Measurements from ENCODE around the gene PTH1R.
A peak's percentile ranks its signal among the peaks of the same experiment; 100 is the strongest.

The PTH1R gene

DNA sequence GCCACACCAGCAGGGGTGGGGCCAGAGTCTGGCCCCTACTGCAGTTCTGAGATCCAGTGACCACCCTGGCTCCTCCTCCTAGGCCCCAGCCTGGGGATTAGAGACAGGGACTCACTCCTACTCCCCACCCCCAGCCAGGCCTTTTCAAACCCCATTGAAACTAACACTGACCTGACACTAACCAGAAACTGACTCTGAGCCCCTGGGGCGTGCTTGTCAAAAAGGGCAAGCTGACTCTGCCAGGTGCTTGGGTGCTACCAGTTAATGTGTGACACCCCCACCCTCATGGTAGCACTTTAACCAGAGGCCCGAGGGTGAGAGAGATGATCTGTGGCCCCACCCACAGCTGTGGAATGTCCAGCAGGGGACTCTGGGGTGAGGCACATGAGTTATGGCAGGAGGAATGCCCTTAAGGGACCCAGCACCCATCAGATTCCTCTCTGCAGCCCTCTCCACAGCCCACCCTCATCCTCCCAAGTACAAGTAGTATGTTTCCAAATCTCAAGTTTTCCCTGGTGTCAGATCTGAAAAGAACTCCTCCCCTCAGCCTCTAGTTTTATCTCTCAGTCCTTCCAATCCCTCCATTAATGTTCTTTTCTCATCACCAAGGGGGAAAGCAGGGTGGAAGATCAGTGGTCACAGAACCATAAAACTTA is 1.4 kb downstream of the PTH1R start:
- Histone ChIP-seq H3K9me3 (ENCODE audit: control insufficient read depth, insufficient read depth, low read length) (no peaks in the 10 kb centered on the region), H3K36me3 (ENCODE audit: insufficient read depth, low read length) (no peaks in the 10 kb centered on the region), H3K9ac (ENCODE audit: low read depth, low read length) (no peak overlapping the region), H3K4me1 (ENCODE audit: insufficient read depth, low read length) (peaks cover 8% of the 10 kb centered on the region; the same call in 1 of the 2 replicates)

DNA sequence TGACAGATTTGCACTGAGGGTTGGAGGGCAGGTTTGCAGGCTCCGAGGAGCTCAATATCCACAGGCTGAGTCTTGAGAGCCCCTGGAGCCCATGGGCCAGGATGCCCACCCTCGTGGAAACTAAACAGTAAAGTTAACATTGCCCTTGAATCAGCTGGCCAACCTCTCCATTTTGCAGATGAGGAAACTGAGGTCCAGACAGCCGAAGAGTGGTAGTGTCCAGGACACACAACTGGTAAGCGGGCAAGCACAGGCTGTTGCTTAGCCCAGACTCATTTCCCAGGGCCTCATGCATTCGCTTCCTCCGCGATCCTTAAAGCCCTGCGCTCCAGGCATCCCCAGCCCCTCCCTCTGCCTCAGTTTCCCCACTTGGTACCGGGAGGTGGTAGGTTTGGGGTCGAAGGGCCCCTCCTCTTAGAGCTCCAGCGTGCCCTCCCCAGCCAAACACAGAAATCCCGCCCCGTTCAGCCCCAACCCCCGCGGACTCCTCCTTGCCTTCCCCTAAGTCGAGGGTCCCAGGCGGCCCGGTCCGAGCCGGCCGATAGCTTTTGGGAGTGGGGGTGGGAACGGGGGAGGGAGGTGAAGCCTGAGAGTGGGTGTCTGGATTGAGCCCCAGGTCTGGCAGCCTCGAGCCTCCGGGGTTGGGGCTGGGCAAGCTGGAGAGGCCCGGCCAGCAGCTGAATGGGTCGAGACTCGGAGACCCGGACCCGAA is 3.5 kb downstream of the PTH1R start:
- Histone ChIP-seq H3K4me1 (ENCODE audit: insufficient read depth, low read length) (peaks cover 23% of the 10 kb centered on the region; the same call in 1 of the 2 replicates), H3K36me3 (ENCODE audit: insufficient read depth, low read length) (no peaks in the 10 kb centered on the region), H3K9ac (ENCODE audit: low read depth, low read length) (peak overlapping the region; percentile 52; the same call in 1 of the 2 replicates), H3K9me3 (ENCODE audit: control insufficient read depth, insufficient read depth, low read length) (no peaks in the 10 kb centered on the region)

GRCh38 chr3:46881596-46882376 is 4.3 kb downstream of the PTH1R start:
- no peaks in the 10 kb centered on the region for H3K36me3 ChIP-seq (ENCODE audit: insufficient read depth, low read length)
- H3K4me1 ChIP-seq (ENCODE audit: insufficient read depth, low read length): peaks cover 23% of the 10 kb centered on the region; the same call in 1 of the 2 replicates
- peak overlapping the region; percentile 66; the same call in 1 of the 2 replicates for H3K9ac ChIP-seq (ENCODE audit: low read depth, low read length)
- no peaks in the 10 kb centered on the region for H3K9me3 ChIP-seq (ENCODE audit: control insufficient read depth, insufficient read depth, low read length)

- Histone ChIP-seq H3K36me3 (ENCODE audit: insufficient read depth, low read length) (no peaks in the 10 kb centered on the region), H3K4me1 (ENCODE audit: insufficient read depth, low read length) (peaks cover 26% of the 10 kb centered on the region), H3K9me3 (ENCODE audit: control insufficient read depth, insufficient read depth, low read length) (no peaks in the 10 kb centered on the region), H3K9ac (ENCODE audit: low read depth, low read length) (peak overlapping the region; percentile 66; the same call in 1 of the 2 replicates)
Observed at GRCh38 chr3:46882377-46883053, 5.0 kb downstream of the PTH1R start.

- H3K4me1 ChIP-seq (ENCODE audit: insufficient read depth, low read length): peaks cover 33% of the 10 kb centered on the region
- no peaks in the 10 kb centered on the region for H3K36me3 ChIP-seq (ENCODE audit: insufficient read depth, low read length)
- no peaks in the 10 kb centered on the region for H3K9me3 ChIP-seq (ENCODE audit: control insufficient read depth, insufficient read depth, low read length)
- H3K9ac ChIP-seq (ENCODE audit: low read depth, low read length): peak overlapping the region; percentile 54; the same call in 1 of the 2 replicates
Observed at GRCh38 chr3:46883054-46883829, 5.7 kb downstream of the PTH1R start.

- peaks cover 38% of the 10 kb centered on the region for H3K4me1 ChIP-seq (ENCODE audit: insufficient read depth, low read length)
- H3K36me3 ChIP-seq (ENCODE audit: insufficient read depth, low read length): no peaks in the 10 kb centered on the region
- H3K9me3 ChIP-seq (ENCODE audit: control insufficient read depth, insufficient read depth, low read length): no peaks in the 10 kb centered on the region
- H3K9ac ChIP-seq (ENCODE audit: low read depth, low read length): peak overlapping the region; percentile 54; the same call in 1 of the 2 replicates
Observed at GRCh38 chr3:46883830-46884185, 6.3 kb downstream of the PTH1R start.

GRCh38 chr3:46884427-46884826 is 6.9 kb downstream of the PTH1R start:
- H3K4me1 ChIP-seq (ENCODE audit: insufficient read depth, low read length): peaks cover 41% of the 10 kb centered on the region
- no peak overlapping the region for H3K9ac ChIP-seq (ENCODE audit: low read depth, low read length)
- no peaks in the 10 kb centered on the region for H3K36me3 ChIP-seq (ENCODE audit: insufficient read depth, low read length)
- H3K9me3 ChIP-seq (ENCODE audit: control insufficient read depth, insufficient read depth, low read length): no peaks in the 10 kb centered on the region

GRCh38 chr3:46884929-46885328 is 7.4 kb downstream of the PTH1R start:
- Histone ChIP-seq H3K4me1 (ENCODE audit: insufficient read depth, low read length) (peaks cover 46% of the 10 kb centered on the region), H3K36me3 (ENCODE audit: insufficient read depth, low read length) (no peaks in the 10 kb centered on the region), H3K9me3 (ENCODE audit: control insufficient read depth, insufficient read depth, low read length) (no peaks in the 10 kb centered on the region), H3K9ac (ENCODE audit: low read depth, low read length) (no peak overlapping the region)

DNA sequence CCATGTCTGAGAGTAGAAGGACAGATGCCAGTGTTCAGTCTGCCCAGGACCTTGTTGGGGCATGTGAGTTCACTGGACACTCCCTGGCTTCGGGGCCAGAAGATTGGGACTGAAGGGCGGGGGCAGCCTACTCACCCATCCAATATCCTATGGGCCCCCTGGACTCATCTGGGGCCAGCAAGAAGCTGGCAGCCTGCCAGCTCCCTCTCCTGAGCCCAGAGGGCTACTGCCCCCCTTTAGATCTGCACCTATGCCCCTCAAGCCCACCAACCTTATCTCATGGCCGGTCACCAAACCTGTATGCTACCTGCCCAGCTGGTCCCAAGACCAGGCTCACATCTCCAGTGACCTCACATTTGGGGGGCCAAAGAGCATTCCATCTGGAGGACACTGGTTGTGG is 8.1 kb downstream of the PTH1R start:
- no peaks in the 10 kb centered on the region for H3K36me3 ChIP-seq (ENCODE audit: insufficient read depth, low read length)
- no peak overlapping the region for H3K9ac ChIP-seq (ENCODE audit: low read depth, low read length)
- peaks cover 49% of the 10 kb centered on the region for H3K4me1 ChIP-seq (ENCODE audit: insufficient read depth, low read length)

GRCh38 chr3:46887980-46888494 is 10.5 kb downstream of the PTH1R start:
- Histone ChIP-seq H3K9me3 (ENCODE audit: control insufficient read depth, insufficient read depth, low read length) (no peaks in the 10 kb centered on the region), H3K9ac (ENCODE audit: low read depth, low read length) (no peak overlapping the region), H3K4me1 (ENCODE audit: insufficient read depth, low read length) (peaks cover 50% of the 10 kb centered on the region), H3K36me3 (ENCODE audit: insufficient read depth, low read length) (no peaks in the 10 kb centered on the region)

More for the DNA sequence above, 8.1 kb downstream of the PTH1R start:
- no peaks in the 10 kb centered on the region for H3K9me3 ChIP-seq (ENCODE audit: control insufficient read depth, insufficient read depth, low read length)

DNA sequence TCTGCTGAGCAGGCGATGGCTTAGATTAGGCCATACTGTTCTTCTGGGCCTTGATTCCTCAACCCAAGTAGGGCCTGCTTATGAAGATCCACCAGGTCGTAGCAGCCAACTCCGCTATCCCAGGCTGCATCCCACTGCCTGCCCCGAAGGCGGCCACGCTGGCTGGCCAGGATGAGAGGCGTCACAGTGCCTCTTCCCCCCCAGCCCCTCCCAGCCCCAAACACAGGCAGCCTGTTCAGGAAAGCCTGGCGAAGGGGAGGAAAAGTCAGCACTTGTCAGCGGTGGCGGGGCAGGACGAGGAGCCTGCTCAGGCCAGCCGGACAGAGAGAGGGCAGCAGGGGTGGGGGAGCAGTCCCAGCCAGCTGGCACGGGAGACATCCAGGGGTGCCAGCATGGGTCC is 11.2 kb downstream of the PTH1R start:
- no peak overlapping the region for H3K9ac ChIP-seq (ENCODE audit: low read depth, low read length)
- H3K4me1 ChIP-seq (ENCODE audit: insufficient read depth, low read length): peaks cover 55% of the 10 kb centered on the region
- H3K9me3 ChIP-seq (ENCODE audit: control insufficient read depth, insufficient read depth, low read length): no peaks in the 10 kb centered on the region
- no peaks in the 10 kb centered on the region for H3K36me3 ChIP-seq (ENCODE audit: insufficient read depth, low read length)

GRCh38 chr3:46889381-46890110 is 12.0 kb downstream of the PTH1R start:
- no peaks in the 10 kb centered on the region for H3K36me3 ChIP-seq (ENCODE audit: insufficient read depth, low read length)
- peaks cover 46% of the 10 kb centered on the region for H3K4me1 ChIP-seq (ENCODE audit: insufficient read depth, low read length)
- no peaks in the 10 kb centered on the region for H3K9me3 ChIP-seq (ENCODE audit: control insufficient read depth, insufficient read depth, low read length)
- H3K9ac ChIP-seq (ENCODE audit: low read depth, low read length): no peak overlapping the region

- Histone ChIP-seq H3K9ac (ENCODE audit: low read depth, low read length) (no peak overlapping the region), H3K36me3 (ENCODE audit: insufficient read depth, low read length) (no peaks in the 10 kb centered on the region), H3K9me3 (ENCODE audit: control insufficient read depth, insufficient read depth, low read length) (no peaks in the 10 kb centered on the region), H3K4me1 (ENCODE audit: insufficient read depth, low read length) (peaks cover 41% of the 10 kb centered on the region)
Observed at GRCh38 chr3:46890132-46890531, 12.6 kb downstream of the PTH1R start.
